PC-3 (cell line): Measurements from ENCODE around the gene UAP1L1. TPM values are rescaled to one million over a fixed set of nuclear protein-coding genes. Genes with fewer than 3 reads are reported as not detected.

ENCODE experiments used
- ATAC-seq: fragments of 200-7000 bp; cut with Tn5 transposase; 2 replicates; pipeline ENCODE4 v1.9.1; 2020; ENCODE audit warnings: mild to moderate bottlenecking, moderate library complexity
- BruUV-seq: library from RNA; stranded (reverse); fragments of 400-500 nt; replicated peaks from 2 replicates; lab custom pipeline; 2021; lab: Mats Ljungman, UMichigan
- CTCF ChIA-PET: fragments of 300-600 bp; sonication (Branson Sonifier 250); formaldehyde crosslinking; loops from one replicate; lab custom pipeline; 2022; ENCODE audit warnings: antibody characterized with exemption; lab: Charles Lee
- POLR2A ChIA-PET: fragments of 300-600 bp; sonication (Branson Sonifier 250); formaldehyde crosslinking; loops from one replicate; lab custom pipeline; 2022; ENCODE audit warnings: antibody characterized with exemption; ENCODE audit not compliant: unreplicated experiment; lab: Charles Lee
- DNase-seq: peaks from one replicate; pipeline ENCODE4 v3.0.0-alpha.2; 2015
- H2AFZ ChIP-seq: fragments of 300-600 bp; sonication (generic); 2 replicates; pipeline ENCODE4 v1.6.0; 2016; ENCODE audit warnings: antibody characterized with exemption, low read length
- H3F3A ChIP-seq: fragments of 300-600 bp; sonication (generic); one replicate; pipeline ENCODE4 v1.6.0; 2017; ENCODE audit warnings: antibody characterized with exemption, low read length, control low read depth, mild to moderate bottlenecking; ENCODE audit not compliant: unreplicated experiment
- H3K27ac ChIP-seq: fragments of 300-600 bp; sonication (generic); 2 replicates; pipeline ENCODE4 v1.5.1; 2016; ENCODE audit warnings: mild to moderate bottlenecking, low read length
- H3K27me3 ChIP-seq: fragments of 300-600 bp; sonication (generic); 2 replicates; pipeline ENCODE4 v1.6.1; 2016; ENCODE audit warnings: low read length, mixed read lengths
- H3K36me3 ChIP-seq: fragments of 300-600 bp; sonication (generic); 2 replicates; pipeline ENCODE4 v1.6.1; 2016; ENCODE audit warnings: low read depth, mixed run types, low read length, mixed read lengths
- H3K4me1 ChIP-seq: fragments of 300-600 bp; sonication (generic); 2 replicates; pipeline ENCODE4 v1.5.1; 2016; ENCODE audit warnings: low read length; ENCODE audit not compliant: insufficient read depth
- H3K4me2 ChIP-seq: fragments of 300-600 bp; sonication (generic); 2 replicates; pipeline ENCODE4 v1.6.0; 2016; ENCODE audit warnings: low read length
- H3K4me3 ChIP-seq: fragments of 300-600 bp; sonication (generic); 2 replicates; pipeline ENCODE4 v1.5.1; 2016; ENCODE audit warnings: mild to moderate bottlenecking, low read length, mixed read lengths
- H3K79me2 ChIP-seq: fragments of 300-600 bp; sonication (generic); 2 replicates; pipeline ENCODE4 v1.6.1; 2017; ENCODE audit warnings: low read length, mixed read lengths
- H3K9ac ChIP-seq: fragments of 300-600 bp; sonication (generic); 2 replicates; pipeline ENCODE4 v1.6.0; 2016; ENCODE audit warnings: mild to moderate bottlenecking, low read length
- H3K9me2 ChIP-seq: fragments of 300-600 bp; sonication (generic); replicated peaks from 2 replicates; pipeline ENCODE4 v1.6.1; 2016; ENCODE audit warnings: mixed run types, low read length, mixed read lengths
- H3K9me3 ChIP-seq: fragments of 300-600 bp; sonication (generic); 2 replicates; pipeline ENCODE4 v1.6.1; 2016; ENCODE audit warnings: low read length, mixed read lengths
- H4K20me1 ChIP-seq: fragments of 300-600 bp; sonication (generic); 2 replicates; pipeline ENCODE4 v1.6.1; 2016; ENCODE audit warnings: low read length, mixed read lengths
- CTCF ChIP-seq: fragments of 300-600 bp; sonication (generic); conservative IDR thresholded peaks from 2 replicates; pipeline ENCODE4 v1.5.1; 2017; ENCODE audit warnings: antibody characterized with exemption, low read depth, mild to moderate bottlenecking, low read length
- EZH2 ChIP-seq: fragments of 300-600 bp; sonication (generic); IDR thresholded peaks from one replicate; pipeline ENCODE4 v1.6.1; 2017; ENCODE audit warnings: antibody characterized with exemption, mild to moderate bottlenecking, low read length; ENCODE audit not compliant: unreplicated experiment
- EZH2phosphoT487 ChIP-seq: fragments of 300-600 bp; sonication (generic); IDR thresholded peaks from 2 replicates; pipeline ENCODE4 v1.6.1; 2018; ENCODE audit warnings: mild to moderate bottlenecking, antibody characterized with exemption, low read length, borderline replicate concordance
- intact Hi-C: fragments of 100-400 bp; cut with micrococcal nuclease; formaldehyde crosslinking; loops from 2 replicates; pipeline ENCODE4 v1.9.0; 2023
- total RNA-seq: library from RNA; depleted of rRNA; stranded (reverse); fragments of >200 nt; gene quantifications from 2 replicates; pipeline ENCODE4 v1.2.3, GENCODE V29; 2014

UAP1L1 gene
- total RNA-seq, 1 experiment from 2014 or later, result 5.0 TPM

- DNase-seq (no peak), ATAC-seq (no peak)
- no peaks in the 10 kb centered on the region for H3K9me3 ChIP-seq
- H3K9me2 ChIP-seq, result no peaks in the 10 kb centered on the region
- no peaks in the 10 kb centered on the region for H3K36me3 ChIP-seq
- H3K9ac ChIP-seq, result no peak overlapping the region
- CTCF ChIA-PET, result no interaction called here
- no peak overlapping the region for H3K4me3 ChIP-seq
- no peak overlapping the region for H3K4me2 ChIP-seq
- POLR2A ChIA-PET, result no interaction called here
- no peaks in the 10 kb centered on the region for H3K79me2 ChIP-seq
- peaks cover 8% of the 10 kb centered on the region for H3K4me1 ChIP-seq
- H3K27me3 ChIP-seq, result no peaks in the 10 kb centered on the region
- no peaks in the 10 kb centered on the region for H3F3A ChIP-seq
- H2AFZ ChIP-seq, result no peak overlapping the region
- intact Hi-C loops, result loop anchor here (5.0 kb wide), 1 partner anchor 250 kb away; no protein-coding TSS in a partner anchor
- BruUV-seq, result no TSS peak
- TF ChIP-seq CTCF, result no peak
- TF ChIP-seq EZH2phosphoT487, result no peak
- no peak for TF ChIP-seq EZH2
- no peaks in the 10 kb centered on the region for H4K20me1 ChIP-seq
- no peak overlapping the region for H3K27ac ChIP-seq
Observed at GRCh38 chr9:137037035-137037434, 40.3 kb upstream of the UAP1L1 start.

- Histone ChIP-seq H3F3A (no peaks in the 10 kb centered on the region), H3K9ac (no peak overlapping the region), H3K36me3 (no peaks in the 10 kb centered on the region), H3K79me2 (no peaks in the 10 kb centered on the region), H3K4me3 (no peak overlapping the region), H3K4me2 (no peak overlapping the region), H3K9me3 (no peaks in the 10 kb centered on the region), H3K27ac (no peak overlapping the region), H2AFZ (no peak overlapping the region), H3K27me3 (no peaks in the 10 kb centered on the region), H3K9me2 (no peaks in the 10 kb centered on the region), H4K20me1 (no peaks in the 10 kb centered on the region), H3K4me1 (peaks cover 8% of the 10 kb centered on the region)
- no peak for ATAC-seq
- CTCF ChIA-PET, result no interaction called here
- DNase-seq, result no peak
- TF ChIP-seq EZH2phosphoT487, result no peak
- TF ChIP-seq CTCF, result no peak
- TF ChIP-seq EZH2, result no peak
- no TSS peak for BruUV-seq
- intact Hi-C loops, result loop anchor here (5.0 kb wide), 1 partner anchor 250 kb away; no protein-coding TSS in a partner anchor
- POLR2A ChIA-PET, result no interaction called here
Observed at GRCh38 chr9:137037483-137037882, 39.8 kb upstream of the UAP1L1 start.

- DNase-seq, result no peak
- no peaks in the 10 kb centered on the region for H3K27me3 ChIP-seq
- no peak overlapping the region for H3K4me3 ChIP-seq
- intact Hi-C loops, result loop anchor here (5.0 kb wide), 1 partner anchor 252 kb away; no protein-coding TSS in a partner anchor
- no peaks in the 10 kb centered on the region for H3K9me2 ChIP-seq
- H3K4me1 ChIP-seq, result peaks cover 9% of the 10 kb centered on the region
- peaks cover 3% of the 10 kb centered on the region; the same call in 1 of the 2 replicates for H4K20me1 ChIP-seq
- TF ChIP-seq CTCF (no peak), EZH2phosphoT487 (no peak), EZH2 (no peak)
- no TSS peak for BruUV-seq
- H3K27ac ChIP-seq, result no peak overlapping the region
- no peaks in the 10 kb centered on the region for H3K36me3 ChIP-seq
- peaks cover 8% of the 10 kb centered on the region for H3K79me2 ChIP-seq
- H3K9ac ChIP-seq, result no peak overlapping the region
- no peaks in the 10 kb centered on the region for H3K9me3 ChIP-seq
- no peak for ATAC-seq
- ChIA-PET CTCF (no interaction called here), POLR2A (no interaction called here)
- H3K4me2 ChIP-seq, result no peak overlapping the region
- no peaks in the 10 kb centered on the region for H3F3A ChIP-seq
- H2AFZ ChIP-seq, result no peak overlapping the region
Observed at GRCh38 chr9:137038916-137039315, 38.4 kb upstream of the UAP1L1 start.
